ENCODE results near the gene ABCB6. TPM values are rescaled to one million over a fixed set of nuclear protein-coding genes. Genes with fewer than 3 reads are reported as not detected.

The ABCB6 gene
- total and polyA plus RNA-seq, 8 donors: 8.2 to 47.8 (median 22.0) TPM

DNA sequence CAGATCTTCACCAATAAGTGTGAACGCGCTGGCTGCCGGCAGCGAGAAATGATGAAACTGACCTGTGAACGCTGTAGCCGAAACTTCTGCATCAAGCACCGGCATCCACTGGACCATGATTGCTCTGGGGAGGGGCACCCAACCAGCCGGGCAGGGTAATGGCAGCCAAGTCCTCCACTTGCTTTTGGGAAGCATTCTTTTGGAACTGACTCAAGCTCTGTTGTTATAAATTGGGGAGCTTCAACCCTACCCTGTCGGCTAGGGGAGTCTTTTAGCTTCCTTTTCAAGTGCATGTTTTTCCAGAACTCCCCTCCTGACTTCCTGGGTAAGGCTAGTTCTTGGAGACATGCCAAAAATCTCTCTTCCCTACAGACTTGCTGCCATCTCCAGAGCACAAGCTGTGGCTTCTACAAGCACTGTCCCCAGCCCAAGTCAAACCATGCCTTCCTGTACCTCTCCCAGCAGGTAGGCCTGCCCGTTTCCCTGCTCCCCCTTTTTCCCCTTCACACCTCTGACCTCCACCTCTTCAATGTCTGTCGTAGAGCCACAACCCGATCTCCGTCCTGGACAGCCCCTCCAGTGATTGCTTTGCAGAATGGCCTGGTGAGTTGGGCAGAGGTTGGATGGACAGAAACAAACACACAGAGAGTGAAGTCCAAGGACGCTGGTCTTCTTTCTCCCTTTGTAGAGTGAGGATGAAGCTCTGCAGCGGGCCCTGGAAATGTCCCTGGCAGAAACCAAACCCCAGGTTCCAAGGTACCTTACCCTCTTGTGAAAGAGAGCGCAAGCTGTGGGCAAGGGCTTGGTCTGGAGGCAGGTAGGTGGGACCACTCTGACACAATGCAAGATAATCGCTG is 10.6 kb downstream of the ABCB6 start:
- Histone ChIP-seq H3K27ac (peak overlapping the region; percentile 96 to 98 (median 97)), H3K4me3 (peak overlapping the region in 3 of 4 donors; percentile 56 to 65 (median 63)), H3K9me3 (no peaks in the 10 kb centered on the region), H3K27me3 (no peaks in the 10 kb centered on the region), H3K4me1 (peaks cover 15 to 34% (median 25%) of the 10 kb centered on the region in 4 donors), H3K36me3 (peaks cover 36 to 50% (median 49%) of the 10 kb centered on the region in 4 donors)
- intact Hi-C loops (cut with DNase I; ENCODE audit: low total_unique reads): no loop called here
- peak in 1 of 2 donors; percentile 46 for DNase-seq
- TF ChIP-seq EP300 (IDR thresholded peaks at IDR 0.05): no peak
- TF ChIP-seq POLR2A (IDR thresholded peaks at IDR 0.05): no peak
- TF ChIP-seq, protein P1, sequence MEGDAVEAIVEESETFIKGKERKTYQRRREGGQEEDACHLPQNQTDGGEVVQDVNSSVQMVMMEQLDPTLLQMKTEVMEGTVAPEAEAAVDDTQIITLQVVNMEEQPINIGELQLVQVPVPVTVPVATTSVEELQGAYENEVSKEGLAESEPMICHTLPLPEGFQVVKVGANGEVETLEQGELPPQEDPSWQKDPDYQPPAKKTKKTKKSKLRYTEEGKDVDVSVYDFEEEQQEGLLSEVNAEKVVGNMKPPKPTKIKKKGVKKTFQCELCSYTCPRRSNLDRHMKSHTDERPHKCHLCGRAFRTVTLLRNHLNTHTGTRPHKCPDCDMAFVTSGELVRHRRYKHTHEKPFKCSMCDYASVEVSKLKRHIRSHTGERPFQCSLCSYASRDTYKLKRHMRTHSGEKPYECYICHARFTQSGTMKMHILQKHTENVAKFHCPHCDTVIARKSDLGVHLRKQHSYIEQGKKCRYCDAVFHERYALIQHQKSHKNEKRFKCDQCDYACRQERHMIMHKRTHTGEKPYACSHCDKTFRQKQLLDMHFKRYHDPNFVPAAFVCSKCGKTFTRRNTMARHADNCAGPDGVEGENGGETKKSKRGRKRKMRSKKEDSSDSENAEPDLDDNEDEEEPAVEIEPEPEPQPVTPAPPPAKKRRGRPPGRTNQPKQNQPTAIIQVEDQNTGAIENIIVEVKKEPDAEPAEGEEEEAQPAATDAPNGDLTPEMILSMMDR (IDR thresholded peaks at IDR 0.05): no peak
- TF ChIP-seq POLR2AphosphoS5 (IDR thresholded peaks at IDR 0.05): no peak
- 58 to 62% (median 61%) methylated on average over 17 of the region's 17 CpGs for WGBS, 5 donors

DNA sequence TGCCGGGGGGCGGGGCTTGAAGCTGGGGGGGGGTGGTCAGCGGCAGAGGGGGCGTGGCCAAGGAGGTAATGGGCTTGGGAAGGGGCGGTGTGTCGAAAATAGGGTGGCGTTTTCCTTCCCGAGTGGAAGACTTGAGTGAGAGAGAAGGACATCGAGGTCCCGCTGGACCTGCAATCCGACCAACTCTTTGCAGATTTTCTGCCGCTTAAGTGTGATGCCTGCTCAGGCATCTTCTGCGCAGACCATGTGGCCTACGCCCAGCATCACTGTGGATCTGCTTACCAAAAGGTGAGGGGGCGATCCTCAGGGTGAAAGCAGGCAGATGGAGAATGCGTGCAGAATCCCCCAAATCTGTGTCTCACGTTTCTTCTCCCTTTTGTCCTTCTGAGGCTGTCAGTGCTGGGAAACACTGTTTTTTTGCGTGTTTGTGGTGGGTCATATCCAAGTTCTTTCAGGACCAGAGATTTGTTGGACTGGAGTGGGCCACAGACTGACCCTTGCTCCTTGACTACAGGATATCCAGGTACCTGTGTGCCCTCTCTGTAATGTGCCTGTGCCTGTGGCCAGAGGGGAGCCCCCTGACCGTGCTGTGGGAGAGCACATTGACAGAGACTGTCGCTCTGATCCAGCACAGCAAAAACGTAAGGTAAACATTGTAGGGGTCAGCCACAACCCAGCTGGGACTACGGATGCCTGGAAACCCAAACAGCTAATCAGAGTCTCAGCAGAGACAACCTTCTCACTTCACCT is 11.4 kb downstream of the ABCB6 start:
- peaks cover 28 to 42% (median 41%) of the 10 kb centered on the region in 4 donors for H3K36me3 ChIP-seq
- 7 to 14% (median 11%) methylated on average over 19 to 22 of the region's 22 CpGs for WGBS, 5 donors
- H3K4me1 ChIP-seq: peaks cover 15 to 34% (median 25%) of the 10 kb centered on the region in 4 donors
- TF ChIP-seq, protein P1 (IDR thresholded peaks at IDR 0.05): no peak
- TF ChIP-seq POLR2A (IDR thresholded peaks at IDR 0.05) (no peak), POLR2AphosphoS5 (IDR thresholded peaks at IDR 0.05) (no peak), EP300 (IDR thresholded peaks at IDR 0.05) (no peak)
- H3K27ac ChIP-seq: peak overlapping the region; percentile 96 to 98 (median 97)
- no peak for DNase-seq
- H3K9me3 ChIP-seq: no peaks in the 10 kb centered on the region
- intact Hi-C loops (cut with DNase I; ENCODE audit: low total_unique reads): no loop called here
- no peaks in the 10 kb centered on the region for H3K27me3 ChIP-seq
- peak overlapping the region; percentile 56 to 83 (median 64) for H3K4me3 ChIP-seq

DNA sequence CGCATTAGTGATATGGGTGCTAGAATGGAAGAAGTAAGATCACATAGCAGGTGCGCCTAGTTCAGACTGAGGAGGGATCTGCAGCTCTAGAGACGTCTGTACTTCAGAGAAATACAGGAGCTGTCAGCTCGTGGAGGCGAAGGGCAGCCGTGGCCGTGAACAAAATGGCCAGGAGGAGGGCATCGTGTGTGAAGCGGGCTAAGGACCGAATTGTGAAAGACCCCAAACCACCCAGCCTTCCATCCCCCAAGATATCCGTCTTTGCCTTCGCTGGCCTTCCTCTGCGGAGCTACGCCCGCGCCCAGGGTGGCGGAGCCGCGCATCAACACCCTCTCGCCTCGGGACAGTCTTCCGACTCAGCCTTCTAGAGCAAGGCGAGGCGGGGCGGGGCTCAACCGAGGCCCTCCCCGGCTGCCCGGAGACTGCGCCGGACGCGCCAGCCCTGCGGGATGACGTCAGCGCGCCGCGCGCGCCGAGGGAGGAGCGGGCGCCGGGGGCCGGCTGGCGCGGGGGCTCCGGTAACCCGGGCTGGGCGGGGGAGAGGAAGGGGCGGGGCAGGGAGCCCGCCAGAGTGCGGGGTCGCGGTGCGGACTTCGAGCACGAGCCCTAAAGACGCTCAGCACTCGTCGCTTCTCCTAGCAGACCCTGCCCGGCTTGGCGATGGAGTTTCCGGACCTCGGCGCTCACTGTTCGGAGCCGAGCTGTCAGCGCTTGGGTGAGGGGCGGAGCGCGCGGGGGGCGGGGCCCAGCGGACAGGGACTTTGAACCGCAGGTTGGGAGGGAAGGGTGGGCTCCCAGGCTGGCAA is 12.2 kb downstream of the ABCB6 start, which contains the start of gene ZFAND2B:
ZFAND2B (plus strand) TSS at position 455 of the 806 bp plus-strand sequence; CDS start at position 661, 206 bp downstream.
- Histone ChIP-seq H3K36me3 (peaks cover 24 to 36% (median 36%) of the 10 kb centered on the region in 4 donors), H3K27ac (peak within 1 kb of the TSS; percentile 97 to 98 (median 97)), H3K4me1 (peaks cover 15 to 36% (median 30%) of the 10 kb centered on the region in 4 donors), H3K4me3 (peak within 1 kb of the TSS; percentile 56 to 83 (median 64)), H3K27me3 (no peaks in the 10 kb centered on the region), H3K9me3 (no peaks in the 10 kb centered on the region)
- intact Hi-C loops (cut with DNase I; ENCODE audit: low total_unique reads): no loop called here
- TF ChIP-seq, protein P1 (IDR thresholded peaks at IDR 0.05): peak in 1 of 7 experiments; percentile 30
- TF ChIP-seq POLR2A (IDR thresholded peaks at IDR 0.05): peak in 2 of 4 donors; percentile 84 to 88
- no peak for TF ChIP-seq EP300 (IDR thresholded peaks at IDR 0.05)
- TF ChIP-seq POLR2AphosphoS5 (IDR thresholded peaks at IDR 0.05): peak; percentile 99
- peak; percentile 97 to 98 for DNase-seq
- WGBS, 5 donors: 0 to 3% (median 1%) methylated on average over 19 to 76 of the region's 76 CpGs
